Measurements from ENCODE around the gene TRPM8. TPM values are rescaled to one million over a fixed set of nuclear protein-coding genes. Genes with fewer than 3 reads are reported as not detected.

The TRPM8 gene
- polyA plus RNA-seq, 4 donors: 0.30 to 0.36 TPM; not detected in 2

- DNase-seq (ENCODE audit: low read depth in 4 of 4, low spot score in 2 of 4): no peak
These were observed 79.3 kb downstream of the TRPM8 start for GRCh38 chr2:233996461-233996860.

GRCh38 chr2:233997707-233998106, 80.5 kb downstream of the TRPM8 start:
- DNase-seq (ENCODE audit: low read depth in 4 of 4, low spot score in 2 of 4): no peak

GRCh38 chr2:233999182-233999581, 82.0 kb downstream of the TRPM8 start:
- DNase-seq (ENCODE audit: low read depth in 4 of 4, low spot score in 2 of 4): peak in 2 of 4 donors; percentile 3 to 15

- no peak for DNase-seq (ENCODE audit: low read depth in 4 of 4, low spot score in 2 of 4)
These were observed 84.4 kb downstream of the TRPM8 start for GRCh38 chr2:234001380-234002160.

- no peak for DNase-seq (ENCODE audit: low read depth in 4 of 4, low spot score in 2 of 4)
These were observed 85.1 kb downstream of the TRPM8 start for GRCh38 chr2:234002281-234002680.

GRCh38 chr2:234003972-234004617, 86.9 kb downstream of the TRPM8 start:
- DNase-seq (ENCODE audit: low read depth in 4 of 4, low spot score in 2 of 4): no peak

GRCh38 chr2:234005126-234005525, 88.0 kb downstream of the TRPM8 start:
- DNase-seq (ENCODE audit: low read depth in 4 of 4, low spot score in 2 of 4): no peak

GRCh38 chr2:234006501-234006900, 89.3 kb downstream of the TRPM8 start:
- no peak for DNase-seq (ENCODE audit: low read depth in 4 of 4, low spot score in 2 of 4)

GRCh38 chr2:234014427-234014826, 97.3 kb downstream of the TRPM8 start:
- DNase-seq (ENCODE audit: low read depth in 4 of 4, low spot score in 2 of 4): no peak

- no peak for DNase-seq (ENCODE audit: low read depth in 4 of 4, low spot score in 2 of 4)
These were observed 98.7 kb downstream of the TRPM8 start for GRCh38 chr2:234015861-234016260.

GRCh38 chr2:234019896-234020295, 102.7 kb downstream of the TRPM8 start:
- no peak for DNase-seq (ENCODE audit: low read depth in 4 of 4, low spot score in 2 of 4)

GRCh38 chr2:234020332-234020731, 103.2 kb downstream of the TRPM8 start:
- DNase-seq (ENCODE audit: low read depth in 4 of 4, low spot score in 2 of 4): no peak

GRCh38 chr2:234022424-234022823, 105.3 kb downstream of the TRPM8 start:
- DNase-seq (ENCODE audit: low read depth in 4 of 4, low spot score in 2 of 4): no peak

- DNase-seq (ENCODE audit: low read depth in 4 of 4, low spot score in 2 of 4): no peak
These were observed 107.1 kb downstream of the TRPM8 start for GRCh38 chr2:234024304-234024703.

- no peak for DNase-seq (ENCODE audit: low read depth in 4 of 4, low spot score in 2 of 4)
These were observed 108.3 kb downstream of the TRPM8 start for GRCh38 chr2:234025466-234025865.

- peak in 1 of 4 donors; percentile 27 for DNase-seq (ENCODE audit: low read depth in 4 of 4, low spot score in 2 of 4)
These were observed 108.8 kb downstream of the TRPM8 start for GRCh38 chr2:234025891-234026401.

GRCh38 chr2:234026693-234027254, 109.6 kb downstream of the TRPM8 start:
- no peak for DNase-seq (ENCODE audit: low read depth in 4 of 4, low spot score in 2 of 4)

- no peak for DNase-seq (ENCODE audit: low read depth in 4 of 4, low spot score in 2 of 4)
These were observed 110.5 kb downstream of the TRPM8 start for GRCh38 chr2:234027641-234028040.

GRCh38 chr2:234029150-234029733, 112.1 kb downstream of the TRPM8 start:
- DNase-seq (ENCODE audit: low read depth in 4 of 4, low spot score in 2 of 4): no peak

- no peak for DNase-seq (ENCODE audit: low read depth in 4 of 4, low spot score in 2 of 4)
These were observed 114.0 kb downstream of the TRPM8 start for GRCh38 chr2:234031207-234031606.

- no peak for DNase-seq (ENCODE audit: low read depth in 4 of 4, low spot score in 2 of 4)
These were observed 115.2 kb downstream of the TRPM8 start for GRCh38 chr2:234032279-234032856.
